H4 (cell line): Measurements from ENCODE around the gene FOXK2. TPM values are rescaled to one million over a fixed set of nuclear protein-coding genes. Genes with fewer than 3 reads are reported as not detected.

Source experiments
- DNase-seq: peaks from one replicate; pipeline ENCODE4 v3.0.0-alpha.2; 2015; ENCODE audit warnings: low spot score
- total RNA-seq: library from RNA; depleted of rRNA; stranded (reverse); fragments of >200 nt; shearing (Covaris generic); gene quantifications from 2 replicates; pipeline ENCODE4 v1.2.3, GENCODE V29; 2014; rRNA removed

FOXK2 gene
- total RNA-seq, 1 experiment from 2014 or later = 26.1 TPM

DNA sequence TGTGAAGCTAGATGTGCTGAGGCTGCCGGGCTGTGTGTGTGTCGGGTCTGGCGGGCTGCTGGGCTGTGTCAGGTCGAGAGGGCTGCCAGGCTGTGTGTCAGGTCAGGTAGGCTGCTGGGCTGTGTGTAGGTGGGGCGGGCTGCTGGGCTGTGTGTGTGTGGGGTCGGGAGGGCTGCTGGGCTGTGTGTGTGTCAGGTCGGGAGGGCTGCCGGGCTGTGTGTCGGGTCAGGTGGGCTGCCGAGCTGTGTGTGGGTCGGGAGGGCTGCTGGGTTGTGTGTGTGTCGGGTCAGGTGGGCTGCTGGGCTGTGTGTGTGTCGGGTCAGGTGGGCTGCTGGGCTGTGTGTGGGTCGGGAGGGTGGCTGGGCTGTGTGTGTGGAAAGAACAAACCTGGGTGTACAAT, 120.1 kb downstream of the FOXK2 start:
- DNase-seq = no peak

DNA sequence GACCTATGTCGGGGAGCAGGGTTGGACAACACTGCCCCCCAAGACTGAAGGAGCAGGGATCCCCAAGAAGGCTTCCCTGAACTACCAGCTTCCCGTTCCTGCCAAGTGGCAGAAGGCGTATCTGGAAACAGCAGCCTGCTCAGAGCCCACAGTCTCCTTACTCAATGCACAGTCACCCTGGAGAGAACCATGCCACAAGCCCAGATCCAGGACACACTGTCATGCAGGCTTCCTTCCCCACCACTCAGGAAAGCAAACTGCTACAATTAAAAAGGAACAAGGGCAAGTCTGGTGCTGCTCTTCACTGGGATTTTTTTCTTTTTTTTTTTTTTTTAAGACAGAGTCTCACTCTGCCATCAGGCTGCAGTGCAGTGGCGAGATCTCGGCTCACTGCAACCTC, 120.5 kb downstream of the FOXK2 start:
- no peak for DNase-seq

DNA sequence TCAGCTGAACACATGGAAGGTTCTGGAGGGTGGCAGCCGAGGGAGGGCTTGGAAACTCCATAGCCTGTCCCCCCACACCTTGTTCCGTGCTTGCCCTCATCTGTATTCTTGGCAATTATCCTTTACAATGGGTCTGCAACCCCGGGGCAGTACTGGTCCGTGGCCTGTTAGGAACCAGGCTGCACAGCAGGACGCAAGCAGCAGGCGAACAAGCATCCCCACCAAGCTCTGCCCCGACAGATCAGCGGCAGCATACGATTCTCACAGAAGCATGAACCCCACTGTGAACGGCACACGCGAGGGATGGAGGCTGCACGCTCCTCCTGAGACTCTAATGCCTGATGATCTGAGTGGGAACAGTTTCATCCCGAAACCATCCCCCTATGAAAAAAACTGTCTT, 122.5 kb downstream of the FOXK2 start:
- DNase-seq = no peak

DNA sequence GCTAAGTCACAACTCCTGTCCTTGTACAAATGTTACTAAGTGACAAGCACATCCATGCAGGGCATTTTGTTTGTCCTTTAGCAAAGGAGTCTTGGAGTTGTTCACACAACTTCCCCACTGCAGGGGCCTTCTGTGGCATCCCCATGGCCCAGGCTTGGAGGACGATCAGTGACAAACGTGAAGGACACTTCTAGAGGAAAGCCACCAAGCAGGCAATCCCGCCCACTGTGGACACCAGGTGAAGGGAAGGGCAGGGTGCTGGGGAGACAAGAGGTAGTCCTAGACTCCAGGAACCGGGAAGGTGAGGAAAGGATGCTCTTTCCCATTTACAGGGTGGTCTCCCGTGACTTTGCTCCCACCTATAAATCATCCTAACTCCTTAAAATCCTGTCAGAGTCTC, 124.6 kb downstream of the FOXK2 start:
- DNase-seq = no peak

DNA sequence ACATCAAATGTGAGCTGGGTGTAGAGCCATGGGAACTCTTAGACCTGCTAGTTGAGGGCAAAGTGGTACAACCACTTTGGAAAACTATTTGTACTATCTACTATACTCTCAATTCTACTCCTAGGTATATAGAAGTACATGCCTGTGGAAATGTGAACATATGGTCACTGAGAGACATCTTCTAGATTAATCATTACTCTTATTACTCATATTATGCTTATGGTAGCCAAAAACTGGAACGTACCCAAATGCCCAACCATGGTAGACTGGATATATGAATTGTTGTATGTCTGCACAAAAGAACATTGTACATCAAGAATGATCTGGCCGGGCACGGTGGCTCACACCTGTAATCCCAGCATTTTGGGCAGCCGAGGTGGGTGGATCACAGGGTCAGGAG, 126.0 kb downstream of the FOXK2 start:
- no peak for DNase-seq

DNA sequence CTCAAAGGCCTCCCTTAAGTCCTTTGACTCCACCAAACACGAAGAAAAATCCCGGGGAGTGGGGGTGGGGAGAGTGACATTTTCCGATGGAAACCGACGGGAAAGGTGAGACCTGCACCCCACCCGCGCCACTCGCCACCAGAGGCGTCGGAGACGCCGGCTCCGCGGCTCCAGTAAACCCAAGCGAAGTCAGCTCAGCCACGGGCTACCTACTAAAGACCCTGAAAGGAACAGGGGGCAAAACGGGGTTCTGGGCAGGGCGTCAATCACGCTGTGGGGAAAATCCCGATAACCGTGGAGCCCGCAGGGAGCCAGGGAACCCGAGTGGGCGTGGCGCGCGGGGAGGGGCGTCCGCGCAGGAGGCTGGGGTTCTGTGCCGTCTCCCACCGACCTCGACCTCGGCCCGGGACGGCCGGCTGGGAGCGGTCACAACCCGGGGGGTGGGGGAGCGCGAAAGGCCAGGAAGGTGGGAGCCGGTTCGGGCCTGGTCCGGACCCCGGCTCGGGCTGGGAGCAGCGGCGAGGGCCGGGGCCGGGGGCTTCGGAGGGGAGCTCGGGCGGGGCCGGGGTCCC, 128.1 kb downstream of the FOXK2 start:
- DNase-seq = no peak

DNA sequence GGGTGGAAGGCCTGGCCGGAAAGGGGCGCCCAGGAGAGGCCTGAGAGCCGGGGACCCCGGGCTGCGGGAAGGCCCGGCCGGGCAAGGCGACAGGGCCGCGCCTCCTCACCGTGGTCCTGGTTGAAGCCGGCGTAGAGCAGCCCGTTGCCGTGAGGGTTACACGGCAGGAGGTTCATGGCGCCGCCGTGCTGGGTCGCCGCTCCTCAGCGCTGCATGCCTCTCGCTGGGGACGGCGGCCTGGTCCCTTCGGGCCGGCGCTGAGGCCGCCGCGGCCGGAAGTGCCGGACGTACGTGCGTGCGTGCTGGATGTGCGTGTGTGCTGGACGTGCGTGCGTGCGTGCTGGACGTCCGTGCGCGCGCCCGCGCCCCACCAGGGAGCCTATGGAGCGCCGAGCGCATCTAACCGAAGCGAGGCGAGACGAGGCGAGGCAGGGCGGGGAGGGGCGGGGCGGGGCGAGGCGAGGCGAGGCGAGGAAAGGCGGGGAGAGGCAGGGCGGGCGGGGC, 128.7 kb downstream of the FOXK2 start, which contains the start of gene WDR45B:
Gene WDR45B, minus strand, starts transcription at position 280 of the 504 bp plus-strand sequence. Its CDS starts 104 bp downstream, at position 176.
- peak; percentile 98 for DNase-seq

DNA sequence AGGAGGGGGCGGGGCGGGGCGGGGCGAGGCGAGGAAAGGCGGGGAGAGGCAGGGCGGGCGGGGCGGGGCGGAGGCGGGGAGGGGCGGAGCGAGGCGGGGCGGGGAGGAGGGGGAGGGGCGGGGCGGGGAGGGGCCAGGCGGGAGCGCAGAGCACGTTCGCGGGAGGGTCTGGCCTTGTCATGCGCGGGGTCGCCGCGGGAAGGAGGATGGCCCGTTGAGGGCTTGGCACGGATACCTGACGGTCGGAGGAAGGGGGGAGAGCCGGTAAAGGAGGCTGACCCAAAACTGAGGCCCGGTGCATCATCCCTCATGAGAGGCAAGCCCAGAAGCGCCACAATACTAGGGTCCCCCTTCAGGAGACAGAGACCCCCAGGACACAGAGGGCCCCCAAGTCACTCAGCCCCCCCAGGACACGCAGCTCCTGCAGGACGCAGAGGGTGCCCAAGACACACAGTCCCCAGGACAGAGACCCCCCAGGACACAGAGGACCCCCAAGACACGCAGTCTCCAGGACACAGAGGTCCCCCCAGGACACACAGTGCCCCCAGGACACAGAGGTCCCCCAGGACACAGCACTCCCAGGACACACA, 129.3 kb downstream of the FOXK2 start:
- DNase-seq = no peak

DNA sequence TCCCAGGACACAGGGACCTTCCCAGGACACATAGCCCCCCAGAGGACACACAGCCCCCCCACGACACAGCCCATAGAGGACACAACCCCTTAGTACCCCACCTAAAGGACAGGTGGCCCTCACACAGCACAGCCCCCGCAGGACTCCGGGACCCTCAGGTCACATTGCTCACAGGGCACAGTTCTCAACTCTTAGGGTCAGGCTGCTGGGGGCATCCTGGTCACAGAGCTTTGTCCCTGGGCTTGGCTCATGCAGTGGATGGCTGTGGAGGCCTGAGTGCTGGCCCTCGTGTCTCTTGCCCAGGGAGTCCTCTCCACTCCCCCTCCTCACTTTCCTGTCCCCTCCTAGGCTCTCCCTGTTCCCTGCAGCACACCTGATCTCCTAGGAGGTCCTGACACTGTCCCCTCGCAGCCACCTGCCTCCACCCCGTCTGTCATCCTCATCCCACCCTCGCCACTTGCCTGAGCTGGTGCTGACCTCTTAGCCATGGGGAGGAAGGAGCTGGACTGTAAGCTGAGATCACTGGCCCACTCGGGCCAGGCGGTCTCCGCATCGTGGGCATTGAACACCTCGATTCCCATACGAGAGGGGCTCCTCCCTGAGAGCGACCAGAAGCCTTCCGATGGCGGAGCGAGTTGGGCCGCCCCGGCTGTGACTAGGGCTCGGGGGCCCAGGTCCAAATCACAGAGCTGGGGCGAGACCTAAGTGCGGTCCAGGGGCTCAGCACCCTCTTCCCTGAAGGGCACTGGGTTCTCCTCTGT, 130.1 kb downstream of the FOXK2 start:
- DNase-seq = no peak

DNA sequence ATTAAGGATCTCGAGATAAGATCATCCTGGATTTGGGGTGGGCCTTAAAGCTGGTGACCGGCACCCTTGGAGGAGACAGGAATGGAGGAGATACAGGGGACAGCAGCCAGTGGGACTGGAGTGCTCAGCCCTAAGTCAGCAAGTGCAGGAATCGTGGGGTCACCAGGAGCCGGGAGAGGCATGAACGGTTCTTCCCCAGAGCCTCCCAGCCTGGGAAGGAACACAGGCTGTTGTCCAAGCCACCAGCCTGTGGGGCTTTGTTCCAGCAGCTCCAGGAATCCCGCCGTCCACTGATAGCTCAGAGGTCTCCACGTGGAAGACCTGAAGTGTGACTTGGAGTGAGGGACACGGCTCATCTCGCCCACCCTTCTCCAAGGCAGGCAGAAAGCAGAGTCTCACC, 131.2 kb downstream of the FOXK2 start:
- DNase-seq = no peak

DNA sequence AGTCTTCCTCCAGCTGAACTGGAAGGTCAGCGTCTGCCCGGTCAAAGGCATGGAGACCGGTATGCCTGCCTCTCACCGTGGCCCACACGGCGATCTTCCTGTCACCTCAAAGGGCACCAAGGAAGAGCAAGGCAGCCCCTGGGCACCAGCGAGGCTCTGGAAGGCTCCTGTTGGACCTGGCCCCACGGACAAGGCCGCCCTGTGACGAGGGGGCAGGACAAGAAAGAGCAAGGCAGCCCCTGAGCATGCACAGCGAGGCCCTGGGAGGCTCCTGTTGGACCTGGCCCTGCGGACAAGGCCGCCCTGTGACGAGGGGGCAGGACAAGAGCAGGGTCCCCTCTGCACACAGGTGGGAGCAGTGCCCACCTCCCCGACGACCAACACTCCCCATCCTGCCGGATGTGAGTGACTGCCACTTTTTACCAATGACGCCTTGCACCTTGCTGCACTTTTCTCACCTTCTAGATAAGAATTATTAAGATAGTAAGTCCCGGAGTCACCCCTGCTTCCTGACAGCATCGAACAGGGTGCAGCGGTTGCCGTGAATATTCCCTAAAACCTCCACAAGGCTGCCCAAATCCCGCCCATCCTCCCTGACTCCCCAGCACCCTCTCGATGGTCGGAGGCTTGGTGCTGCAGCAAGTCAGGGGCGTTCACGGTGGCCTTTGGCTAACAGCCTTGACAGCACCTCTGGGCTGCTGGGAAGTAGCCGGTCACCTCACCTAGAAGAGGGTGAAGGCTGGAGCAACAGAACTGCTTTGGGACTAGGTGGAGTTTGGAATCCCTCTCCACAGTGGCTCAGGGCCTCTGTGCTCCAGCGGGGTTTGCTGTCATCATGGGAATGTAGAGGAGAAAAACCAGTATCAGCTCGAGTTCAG, 134.4 kb downstream of the FOXK2 start:
- no peak for DNase-seq

Other genes with a start within 250 kb of the FOXK2 start
- gene CSNK1D, start 246.0 kb upstream of the FOXK2 start, total RNA-seq = 30.3 and 33.9 TPM in 2 replicates
- gene CD7, start 202.1 kb upstream of the FOXK2 start, total RNA-seq = 0.06 and 1.5 TPM in 2 replicates
- gene SECTM1, start 186.0 kb upstream of the FOXK2 start, total RNA-seq = 30.1 and 30.7 TPM in 2 replicates
- gene TEX19, start 160.5 kb upstream of the FOXK2 start, total RNA-seq = 0.68 and 0.72 TPM in 2 replicates
- not detected in 2 replicates for gene UTS2R, start 148.0 kb upstream of the FOXK2 start, total RNA-seq
- 6.3 and 8.4 TPM in 2 replicates for gene HEXD, start 101.4 kb upstream of the FOXK2 start, total RNA-seq
- 28.3 and 30.1 TPM in 2 replicates for gene OGFOD3, start 101.1 kb upstream of the FOXK2 start, total RNA-seq
- 73.5 and 78.9 TPM in 2 replicates for gene CYBC1, start 69.0 kb upstream of the FOXK2 start, total RNA-seq
- 71.6 and 74.3 TPM in 2 replicates for gene NARF, start 61.0 kb upstream of the FOXK2 start, total RNA-seq
- 68.2 and 75.6 TPM in 2 replicates for gene WDR45B, start 128.7 kb downstream of the FOXK2 start, total RNA-seq
- gene RAB40B, start 179.0 kb downstream of the FOXK2 start, total RNA-seq = 6.3 and 6.8 TPM in 2 replicates
- 22.5 and 23.1 TPM in 2 replicates for gene FN3KRP, start 197.0 kb downstream of the FOXK2 start, total RNA-seq
- 0.16 TPM in 1 of 2 replicates, not detected in the other for gene FN3K, start 215.9 kb downstream of the FOXK2 start, total RNA-seq
- gene TBCD, start 232.3 kb downstream of the FOXK2 start, total RNA-seq = 17.6 and 28.5 TPM in 2 replicates